Glutamatergic neuron (in vitro differentiated cells): ENCODE data around the gene CRACR2B. TPM values are rescaled to one million over a fixed set of nuclear protein-coding genes. Genes with fewer than 3 reads are reported as not detected.

Experiments used
- DNase-seq: peaks from one replicate; pipeline ENCODE4 v3.0.0; 2022
- H3K27ac Mint-ChIP-seq: one replicate; pipeline ENCODE4 v1.8.0; 2020; ENCODE audit warnings: mild to moderate bottlenecking, mixed read lengths, inconsistent platforms; ENCODE audit not compliant: unreplicated experiment
- H3K27me3 Mint-ChIP-seq: one replicate; pipeline ENCODE4 v1.8.0; 2020; ENCODE audit warnings: mild to moderate bottlenecking, moderate library complexity, mixed read lengths, inconsistent platforms; ENCODE audit not compliant: unreplicated experiment
- H3K36me3 Mint-ChIP-seq: one replicate; pipeline ENCODE4 v1.8.0; 2020; ENCODE audit warnings: mild to moderate bottlenecking, mixed read lengths, inconsistent platforms; ENCODE audit not compliant: unreplicated experiment
- H3K4me1 Mint-ChIP-seq: one replicate; pipeline ENCODE4 v1.8.0; 2020; ENCODE audit warnings: mild to moderate bottlenecking, low read depth, mixed read lengths, inconsistent platforms; ENCODE audit not compliant: unreplicated experiment
- H3K4me3 Mint-ChIP-seq: one replicate; pipeline ENCODE4 v1.8.0; 2020; ENCODE audit warnings: mild to moderate bottlenecking, mixed read lengths, inconsistent platforms; ENCODE audit not compliant: unreplicated experiment
- H3K9me3 Mint-ChIP-seq: one replicate; pipeline ENCODE4 v1.8.0; 2020; ENCODE audit warnings: mild to moderate bottlenecking, moderate library complexity, mixed read lengths, inconsistent platforms; ENCODE audit not compliant: unreplicated experiment
- CTCF ChIP-seq: fragments of 200-600 bp; sonication (generic); IDR thresholded peaks from one replicate; pipeline ENCODE4 v1.5.0; 2021; ENCODE audit not compliant: partially characterized antibody, unreplicated experiment
- total RNA-seq: library from RNA; stranded (reverse); fragmentation: NEBNext Ultra II Directional; extraction: Animal tissue kit (Norgen Biotek cat#: 25700); gene quantifications from one replicate; pipeline ENCODE4 v1.2.1, GENCODE V29; 2021; ENCODE audit not compliant: unreplicated experiment

Gene CRACR2B
- total RNA-seq, 1 donor from 2014 or later: 19.7 TPM

DNA sequence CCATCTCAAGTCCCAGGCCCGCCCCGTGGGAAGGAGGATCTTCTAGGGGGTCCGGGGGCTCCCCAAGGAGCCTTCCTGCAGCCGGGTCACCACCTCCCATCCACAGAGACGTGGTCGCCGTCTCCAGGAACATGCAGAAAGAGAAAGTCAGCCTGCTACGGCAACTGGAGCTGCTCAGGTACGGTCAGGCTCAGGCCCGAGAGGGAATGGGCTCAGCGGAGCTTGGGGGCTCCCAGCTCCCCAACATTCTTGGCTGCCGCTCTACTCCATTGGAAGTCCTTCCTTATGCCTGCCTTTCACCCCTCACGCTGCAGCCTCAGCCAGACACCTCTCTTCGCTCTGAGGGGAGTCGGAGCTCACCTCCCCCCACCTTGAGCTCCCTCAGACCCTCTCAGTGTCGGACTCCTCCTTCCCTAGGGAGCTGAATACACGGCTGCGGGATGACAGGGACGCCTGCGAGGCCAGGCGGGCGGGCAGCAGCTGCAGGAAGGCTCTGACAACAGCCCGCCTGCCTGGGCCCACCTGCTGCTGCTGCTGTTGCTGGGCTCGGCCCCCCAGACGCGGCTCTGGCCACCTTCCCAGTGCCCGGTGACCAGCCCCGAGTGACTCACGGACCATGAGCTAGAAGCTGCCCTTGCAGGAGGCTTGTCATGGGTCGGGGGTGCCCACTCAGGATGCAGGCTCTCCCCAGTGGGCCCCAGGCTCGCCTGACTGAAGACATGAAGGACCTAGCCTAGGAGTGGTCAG, 3.6 kb downstream of the CRACR2B start:
- Mint-ChIP-seq H3K9me3 (peaks cover 11% of the 10 kb centered on the region), H3K4me3 (peak overlapping the region; percentile 86), H3K27ac (peak overlapping the region; percentile 89), H3K27me3 (peaks cover 18% of the 10 kb centered on the region), H3K4me1 (peaks cover 11% of the 10 kb centered on the region), H3K36me3 (no peaks in the 10 kb centered on the region)
- no peak for TF ChIP-seq CTCF
- peak; percentile 65 for DNase-seq

GRCh38 chr11:831961-832528, 4.3 kb downstream of the CRACR2B start:
- Mint-ChIP-seq H3K27ac (peak overlapping the region; percentile 90), H3K4me3 (peak overlapping the region; percentile 88), H3K4me1 (peaks cover 11% of the 10 kb centered on the region), H3K27me3 (peaks cover 14% of the 10 kb centered on the region), H3K9me3 (peaks cover 7% of the 10 kb centered on the region), H3K36me3 (no peaks in the 10 kb centered on the region)
- DNase-seq: no peak
- no peak for TF ChIP-seq CTCF

DNA sequence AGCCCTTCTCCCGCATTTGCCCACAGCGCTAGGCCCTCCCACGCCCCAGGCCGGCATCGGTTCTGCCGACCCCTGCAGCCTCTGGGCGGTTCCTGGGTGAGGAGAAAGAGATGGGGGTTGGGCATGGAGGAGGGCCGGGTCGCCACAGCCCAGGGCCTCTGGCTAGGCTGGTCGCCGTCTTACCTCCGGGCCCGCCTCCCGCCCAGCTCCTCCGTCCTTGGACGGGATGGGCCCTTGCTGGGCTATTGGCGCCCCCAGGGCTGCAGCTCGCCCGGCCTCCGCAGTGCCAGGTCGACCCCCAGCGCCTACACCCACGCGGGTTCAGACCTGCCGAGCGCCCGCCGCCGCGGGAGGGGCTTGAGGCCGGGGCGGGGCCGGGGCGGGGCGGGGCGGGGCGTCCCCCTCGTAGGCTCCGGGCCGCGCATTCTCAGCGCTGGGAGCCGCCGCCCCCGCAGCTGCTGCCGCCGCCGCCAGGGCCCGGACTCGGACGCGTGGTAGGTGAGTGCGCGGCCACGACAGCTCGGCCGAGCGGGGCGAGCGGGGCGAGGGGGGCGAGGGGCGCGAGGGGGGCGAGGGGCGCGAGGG, 4.9 kb downstream of the CRACR2B start, which contains the start of gene CD151:
CD151 (plus strand) TSS at position 424 of the 585 bp plus-strand sequence. CDS start 3,118 bp downstream, outside the sequence.
- TF ChIP-seq CTCF: no peak
- peak within 1 kb of the TSS; percentile 92 for H3K4me3 Mint-ChIP-seq
- no peaks in the 10 kb centered on the region for H3K36me3 Mint-ChIP-seq
- peaks cover 7% of the 10 kb centered on the region for H3K9me3 Mint-ChIP-seq
- DNase-seq: peak; percentile 80
- peaks cover 13% of the 10 kb centered on the region for H3K27me3 Mint-ChIP-seq
- H3K4me1 Mint-ChIP-seq: peaks cover 11% of the 10 kb centered on the region
- peak within 1 kb of the TSS; percentile 92 for H3K27ac Mint-ChIP-seq

- peaks cover 14% of the 10 kb centered on the region for H3K27me3 Mint-ChIP-seq
- peaks cover 5% of the 10 kb centered on the region for H3K4me1 Mint-ChIP-seq
- peak; percentile 85 for DNase-seq
- peak overlapping the region; percentile 92 for H3K27ac Mint-ChIP-seq
- H3K4me3 Mint-ChIP-seq: peak overlapping the region; percentile 92
- TF ChIP-seq CTCF: no peak
- peaks cover 7% of the 10 kb centered on the region for H3K9me3 Mint-ChIP-seq
- no peaks in the 10 kb centered on the region for H3K36me3 Mint-ChIP-seq
Measured at GRCh38 chr11:833114-833791, 5.5 kb downstream of the CRACR2B start.
